IMR-90 (cell line): ENCODE data around the gene ERVFRD-1. TPM values are rescaled to one million over a fixed set of nuclear protein-coding genes. Genes with fewer than 3 reads are reported as not detected.

Experiments used
- ATAC-seq: fragments of 200-7000 bp; cut with Tn5 transposase; 2 replicates; pipeline ENCODE4 v1.9.1; 2020; ENCODE audit warnings: low read depth, mild to moderate bottlenecking, moderate library complexity
- BruUV-seq: library from RNA; stranded (reverse); fragments of 400-500 nt; replicated peaks from 2 replicates; lab custom pipeline; 2021; lab: Mats Ljungman, UMichigan
- CTCF ChIA-PET: fragments of 300-600 bp; formaldehyde crosslinking; extraction: SDS; loops from one replicate; lab custom pipeline; 2021; ENCODE audit warnings: antibody characterized with exemption; lab: Yijun Ruan, JAX
- POLR2A ChIA-PET: fragments of 300-600 bp; sonication (Branson Sonifier 250); formaldehyde crosslinking; loops from one replicate; lab custom pipeline; 2022; ENCODE audit warnings: antibody characterized with exemption; ENCODE audit not compliant: unreplicated experiment; lab: Charles Lee
- DNase-seq: peaks from one replicate; pipeline ENCODE4 v3.0.0; 2013
- H2AFZ ChIP-seq: replicated peaks from 2 replicates; pipeline ENCODE3; 2013; ENCODE audit warnings: low read length, mild to moderate bottlenecking; ENCODE audit not compliant: poor library complexity
- H2AK5ac ChIP-seq: 2 replicates; pipeline ENCODE4 v1.6.1; 2013; ENCODE audit warnings: low read depth, low read length, inconsistent platforms
- H2AK9ac ChIP-seq: replicated peaks from 2 replicates; pipeline ENCODE3; 2013; ENCODE audit warnings: mild to moderate bottlenecking, low read depth, low read length, moderate library complexity; ENCODE audit not compliant: poor library complexity
- H2BK120ac ChIP-seq: 2 replicates; pipeline ENCODE4 v1.6.1; 2013; ENCODE audit warnings: low read depth, low read length, inconsistent platforms
- H2BK15ac ChIP-seq: 3 replicates; pipeline ENCODE4 v1.6.1; 2013; ENCODE audit warnings: low read depth, low read length, inconsistent platforms
- H2BK20ac ChIP-seq: 2 replicates; pipeline ENCODE4 v1.6.1; 2013; ENCODE audit warnings: low read depth, mild to moderate bottlenecking, inconsistent platforms, low read length, moderate library complexity
- H2BK5ac ChIP-seq: 2 replicates; pipeline ENCODE4 v1.6.1; 2013; ENCODE audit warnings: mild to moderate bottlenecking, low read depth, low read length, inconsistent platforms; ENCODE audit not compliant: poor library complexity, severe bottlenecking
- H3K14ac ChIP-seq: replicated peaks from 2 replicates; pipeline ENCODE4 v1.6.1; 2013; ENCODE audit warnings: low read depth, low read length, inconsistent platforms
- H3K18ac ChIP-seq: 2 replicates; pipeline ENCODE4 v1.6.1; 2013; ENCODE audit warnings: low read depth, low read length, control low read depth
- H3K23ac ChIP-seq: 2 replicates; pipeline ENCODE4 v1.6.1; 2013; ENCODE audit warnings: low read depth, low read length, inconsistent platforms
- H3K27ac ChIP-seq: 2 replicates; pipeline ENCODE4 v1.5.1; 2013; ENCODE audit warnings: mild to moderate bottlenecking, control low read depth, low read length; ENCODE audit not compliant: insufficient read depth
- H3K27me3 ChIP-seq: 2 replicates; pipeline ENCODE4 v1.6.1; 2013; ENCODE audit warnings: low read length; ENCODE audit not compliant: control insufficient read depth, insufficient read depth
- H3K36me3 ChIP-seq: 2 replicates; pipeline ENCODE4 v1.6.1; 2013; ENCODE audit warnings: low read length, mixed read lengths; ENCODE audit not compliant: control insufficient read depth, insufficient read depth
- H3K4ac ChIP-seq: 2 replicates; pipeline ENCODE4 v1.6.1; 2013; ENCODE audit warnings: low read depth, low read length, inconsistent platforms
- H3K4me1 ChIP-seq: 2 replicates; pipeline ENCODE4 v1.6.1; 2013; ENCODE audit warnings: low read length, mixed read lengths; ENCODE audit not compliant: control insufficient read depth, insufficient read depth
- H3K4me2 ChIP-seq: 2 replicates; pipeline ENCODE4 v1.6.1; 2013; ENCODE audit warnings: low read depth, mild to moderate bottlenecking, control low read depth, low read length, moderate library complexity
- H3K4me3 ChIP-seq: 2 replicates; pipeline ENCODE4 v1.5.1; 2013; ENCODE audit warnings: low read depth, mild to moderate bottlenecking, control low read depth, low read length, moderate library complexity; ENCODE audit not compliant: insufficient read depth
- H3K56ac ChIP-seq: 2 replicates; pipeline ENCODE4 v1.6.1; 2013; ENCODE audit warnings: low read length, inconsistent platforms; ENCODE audit not compliant: insufficient read depth; ENCODE audit errors: extremely low read depth
- H3K79me1 ChIP-seq, 2 experiments: 2 replicates each; pipeline ENCODE4 v1.6.1; 2013; ENCODE audit warnings: low read length in 2 of 2, inconsistent platforms in 1 of 2, low read depth in 1 of 2
- H3K9ac ChIP-seq: 2 replicates; pipeline ENCODE4 v1.6.1; 2013; ENCODE audit warnings: low read depth, low read length, control low read depth
- H3K9me1 ChIP-seq: 2 replicates; pipeline ENCODE4 v1.6.1; 2013; ENCODE audit warnings: low read length, inconsistent platforms; ENCODE audit not compliant: insufficient read depth
- H3K9me3 ChIP-seq: 2 replicates; pipeline ENCODE4 v1.6.1; 2013; ENCODE audit warnings: low read length; ENCODE audit not compliant: control insufficient read depth, insufficient read depth
- H4K20me1 ChIP-seq: 2 replicates; pipeline ENCODE4 v1.6.1; 2013; ENCODE audit warnings: low read length, inconsistent platforms; ENCODE audit not compliant: insufficient read depth
- H4K5ac ChIP-seq: 2 replicates; pipeline ENCODE4 v1.6.1; 2013; ENCODE audit warnings: mild to moderate bottlenecking, low read depth, low read length, control low read depth
- H4K8ac ChIP-seq, 2 experiments: 2 replicates each; pipeline ENCODE4 v1.6.1; 2013; ENCODE audit warnings: low read depth in 2 of 2, low read length in 2 of 2, control low read depth in 1 of 2, inconsistent platforms in 1 of 2
- H4K91ac ChIP-seq: 2 replicates; pipeline ENCODE4 v1.6.1; 2013; ENCODE audit warnings: low read depth, low read length, inconsistent platforms; ENCODE audit not compliant: insufficient read depth
- CEBPB ChIP-seq: IDR thresholded peaks from 2 replicates; pipeline ENCODE4 v1.6.1; 2012; ENCODE audit warnings: low read depth, low read length, improper control_type of control experiment
- MAFK ChIP-seq: IDR thresholded peaks from 2 replicates; pipeline ENCODE4 v1.6.1; 2012; ENCODE audit warnings: low read depth, low read length, improper control_type of control experiment
- RAD21 ChIP-seq: IDR thresholded peaks from 2 replicates; pipeline ENCODE4 v1.6.1; 2012; ENCODE audit warnings: low read length, improper control_type of control experiment
- WGBS, 2 experiments: methylation state at CpG; one replicate each; pipeline versions ENCODE4 v1.1.5 to v1.1.7; 2013; ENCODE audit warnings: missing lambda C conversion rate in 2 of 2; ENCODE audit not compliant: insufficient read length in 1 of 2; ENCODE audit errors: extremely low coverage in 2 of 2; 5-methylcytosine and 5-hydroxymethylcytosine counted together
- dilution Hi-C: fragments of 300-500 bp; cut with HindIII; formaldehyde crosslinking; loops from one replicate; pipeline ENCODE4 v1.14.3; 2018; ENCODE audit warnings: low sequenced_read_pairs; ENCODE audit not compliant: unreplicated experiment
- in situ Hi-C: fragments of 300-500 bp; cut with MboI; formaldehyde crosslinking; loops from 3 replicates; pipeline ENCODE4 v1.14.3; 2019; ENCODE audit warnings: low sequenced_read_pairs, inconsistent platforms, mixed read lengths
- intact Hi-C: fragments of 100-400 bp; cut with micrococcal nuclease; formaldehyde crosslinking; loops from 2 replicates; pipeline ENCODE4 v1.10.0; 2022
- polyA plus RNA-seq, 3 experiments: library from polyadenylated mRNA; depleted of rRNA; stranded (reverse); fragments of >200 nt; gene quantifications; 2 replicates each; pipeline ENCODE4 v1.2.3, GENCODE V29; 2012; ENCODE audit warnings: low replicate concordance in 1 of 3
- total RNA-seq: library from RNA; depleted of rRNA; stranded (reverse); fragments of >200 nt; gene quantifications from 2 replicates; pipeline ENCODE4 v1.2.3, GENCODE V29; 2012

The ERVFRD-1 gene
- total and polyA plus RNA-seq, 2 of the 4 experiments (the other 2 are of a cell fraction), result not detected

DNA sequence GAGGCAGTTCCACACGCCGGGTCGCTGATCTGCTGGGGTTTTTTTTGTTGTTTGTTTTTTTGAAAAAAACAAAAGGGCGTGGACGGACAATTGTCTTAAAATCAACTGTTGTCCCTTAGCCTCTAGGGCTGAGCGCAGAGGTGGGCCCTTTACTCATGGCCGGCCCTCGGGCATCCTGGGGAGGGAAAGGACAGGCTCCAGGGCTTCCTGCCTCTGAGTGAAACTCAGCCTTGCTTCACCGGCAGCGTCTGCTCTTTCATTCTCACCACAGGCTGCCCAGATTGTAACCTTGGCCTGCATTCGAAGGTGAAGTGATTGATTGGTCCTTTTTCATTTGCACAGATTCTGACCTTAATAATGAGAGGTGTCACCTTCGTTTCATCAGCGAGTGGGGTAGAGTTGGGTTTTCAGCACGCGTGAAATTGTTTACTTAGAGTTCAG, 17.1 kb downstream of the ERVFRD-1 start:
- peak overlapping the region; percentile 61; the same call in 1 of the 2 replicates for H2BK20ac ChIP-seq
- peak overlapping the region; percentile 70 for H3K4me3 ChIP-seq
- peak overlapping the region; percentile 91 for H3K9ac ChIP-seq
- peak overlapping the region; percentile 91 for H3K56ac ChIP-seq
- H4K5ac ChIP-seq, result peak overlapping the region; percentile 25; the same call in 1 of the 2 replicates
- H2AFZ ChIP-seq, result peak overlapping the region; percentile 96
- CTCF ChIA-PET, result interaction anchor here (0.6 kb wide), 1 partner anchor 90 kb away, joined by 3 read pairs; no protein-coding TSS in a partner anchor
- peaks cover 11 to 31% of the 10 kb centered on the region in 2 experiments; a peak in 3 of 4 replicates for H3K79me1 ChIP-seq
- TF ChIP-seq RAD21 (peak; percentile 5; the same call in 1 of the 2 replicates), MAFK (no peak), CEBPB (peak; percentile 44; the same call in 1 of the 2 replicates)
- no peaks in the 10 kb centered on the region for H3K36me3 ChIP-seq
- peak overlapping the region; percentile 91 for H3K27ac ChIP-seq
- peak overlapping the region; percentile 74 for H2AK5ac ChIP-seq
- peak overlapping the region; percentile 96 for H2AK9ac ChIP-seq
- peak overlapping the region; percentile 59 for H3K18ac ChIP-seq
- H3K4me1 ChIP-seq, result peaks cover 3% of the 10 kb centered on the region; the same call in 1 of the 2 replicates
- H3K14ac ChIP-seq, result peak overlapping the region; percentile 94
- H4K91ac ChIP-seq, result peak overlapping the region; percentile 92
- dilution Hi-C loops (no loop called here), intact Hi-C loops (loop anchor here (1.0 to 5.0 kb wide), 3 partner anchors 43 to 402 kb away; no protein-coding TSS in a partner anchor), in situ Hi-C loops (no loop called here)
- no peaks in the 10 kb centered on the region for H3K27me3 ChIP-seq
- peak overlapping the region; percentile 90 for H2BK120ac ChIP-seq
- peak overlapping the region; percentile 62 to 93; a peak in 3 of 4 replicates for H4K8ac ChIP-seq
- POLR2A ChIA-PET, result interaction anchor here (0.6 kb wide), 1 partner anchor 98 kb away, joined by 7 read pairs; no protein-coding TSS in a partner anchor
- peak overlapping the region; percentile 97 for H3K4me2 ChIP-seq
- BruUV-seq, result no TSS peak
- H3K9me1 ChIP-seq, result no peaks in the 10 kb centered on the region
- peak overlapping the region; percentile 99 for H3K4ac ChIP-seq
- H2BK15ac ChIP-seq, result peak overlapping the region; percentile 12; the same call in 1 of the 3 replicates
- H4K20me1 ChIP-seq, result peaks cover 13% of the 10 kb centered on the region; the same call in 1 of the 2 replicates
- no CpG with 5 or more reads among the region's 15 CpGs for WGBS, 2 experiments
- DNase-seq (peak; percentile 45), ATAC-seq (peak; percentile 24)
- peak overlapping the region; percentile 98 for H3K23ac ChIP-seq
- no peaks in the 10 kb centered on the region for H3K9me3 ChIP-seq
- H2BK5ac ChIP-seq, result peak overlapping the region; percentile 95
